GM12865 (cell line): ENCODE data around the gene ARNT2.

ENCODE experiments used
- DNase-seq: peaks from one replicate; pipeline ENCODE4 v3.0.0; 2010; ENCODE audit warnings: low read depth
- H3K4me3 ChIP-seq: 2 replicates; pipeline ENCODE4 v1.5.1; 2011; ENCODE audit warnings: mild to moderate bottlenecking, low read depth, low read length, control low read depth
- TF ChIP-seq, protein P1 (sequence below): IDR thresholded peaks from 2 replicates; pipeline ENCODE4 v1.5.1; 2011; ENCODE audit warnings: low read length, control low read depth, low read depth, inconsistent platforms; ENCODE audit not compliant: insufficient read depth; ENCODE audit errors: missing control alignments

ARNT2 gene

DNA sequence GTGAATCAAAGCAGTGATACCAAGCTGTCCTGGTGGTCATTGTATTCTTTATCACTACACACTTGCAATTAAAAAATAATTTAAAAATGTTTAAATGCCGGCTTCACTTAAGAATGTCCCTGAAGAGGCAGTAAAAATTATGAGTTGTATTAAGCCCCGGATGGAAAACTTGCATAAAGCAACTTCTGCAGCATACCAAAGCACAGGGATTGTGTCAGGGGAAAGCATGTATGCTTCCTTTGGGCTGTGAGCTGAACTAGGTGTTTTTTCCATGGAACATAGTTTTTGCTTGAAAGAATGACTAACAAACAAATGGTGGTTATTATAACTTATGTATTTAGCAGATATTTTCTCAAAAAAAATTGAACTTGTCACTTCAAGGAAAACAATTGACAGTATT, 143.1 kb downstream of the ARNT2 start:
- TF ChIP-seq, protein P1, sequence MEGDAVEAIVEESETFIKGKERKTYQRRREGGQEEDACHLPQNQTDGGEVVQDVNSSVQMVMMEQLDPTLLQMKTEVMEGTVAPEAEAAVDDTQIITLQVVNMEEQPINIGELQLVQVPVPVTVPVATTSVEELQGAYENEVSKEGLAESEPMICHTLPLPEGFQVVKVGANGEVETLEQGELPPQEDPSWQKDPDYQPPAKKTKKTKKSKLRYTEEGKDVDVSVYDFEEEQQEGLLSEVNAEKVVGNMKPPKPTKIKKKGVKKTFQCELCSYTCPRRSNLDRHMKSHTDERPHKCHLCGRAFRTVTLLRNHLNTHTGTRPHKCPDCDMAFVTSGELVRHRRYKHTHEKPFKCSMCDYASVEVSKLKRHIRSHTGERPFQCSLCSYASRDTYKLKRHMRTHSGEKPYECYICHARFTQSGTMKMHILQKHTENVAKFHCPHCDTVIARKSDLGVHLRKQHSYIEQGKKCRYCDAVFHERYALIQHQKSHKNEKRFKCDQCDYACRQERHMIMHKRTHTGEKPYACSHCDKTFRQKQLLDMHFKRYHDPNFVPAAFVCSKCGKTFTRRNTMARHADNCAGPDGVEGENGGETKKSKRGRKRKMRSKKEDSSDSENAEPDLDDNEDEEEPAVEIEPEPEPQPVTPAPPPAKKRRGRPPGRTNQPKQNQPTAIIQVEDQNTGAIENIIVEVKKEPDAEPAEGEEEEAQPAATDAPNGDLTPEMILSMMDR: no peak
- no peak overlapping the region for H3K4me3 ChIP-seq
- DNase-seq: no peak

DNA sequence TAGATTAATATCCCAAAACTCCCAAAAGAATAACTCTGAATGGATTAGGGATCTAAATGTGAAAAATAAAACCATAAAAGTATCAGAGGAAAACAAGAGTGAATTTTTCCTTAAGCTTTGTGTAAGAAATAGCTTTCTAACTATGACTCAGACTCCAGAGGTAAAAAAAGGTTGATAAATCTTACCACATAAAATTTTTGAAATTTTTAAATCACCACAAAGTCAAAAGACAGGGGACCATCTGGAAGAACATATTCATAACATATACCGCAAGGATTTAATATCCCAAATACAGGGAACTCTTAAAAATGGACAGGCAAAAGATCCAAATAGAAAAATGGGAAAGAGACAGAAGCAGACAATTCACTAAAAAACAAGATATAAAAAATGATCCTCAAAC, 145.0 kb downstream of the ARNT2 start:
- TF ChIP-seq, protein P1: no peak
- H3K4me3 ChIP-seq: no peak overlapping the region
- no peak for DNase-seq

DNA sequence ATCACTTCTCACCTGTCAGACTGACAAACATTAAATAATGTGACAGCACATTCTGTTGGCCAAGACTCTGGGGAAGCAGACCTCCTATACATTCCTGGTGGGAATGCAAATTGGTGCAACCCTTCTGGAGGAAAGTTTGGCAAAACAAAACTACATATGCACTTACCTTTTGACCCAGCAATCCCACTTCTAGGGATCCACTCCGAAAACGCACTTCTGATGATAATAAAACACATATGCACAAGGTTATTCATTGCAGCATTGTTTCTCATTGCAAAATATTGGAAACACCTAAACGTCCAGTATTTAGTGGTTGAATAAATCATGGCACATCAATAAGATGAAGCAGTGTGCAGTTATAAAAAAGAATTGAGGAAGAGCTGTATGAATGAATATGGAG, 145.5 kb downstream of the ARNT2 start:
- DNase-seq: no peak
- TF ChIP-seq, protein P1: no peak
- H3K4me3 ChIP-seq: no peak overlapping the region

DNA sequence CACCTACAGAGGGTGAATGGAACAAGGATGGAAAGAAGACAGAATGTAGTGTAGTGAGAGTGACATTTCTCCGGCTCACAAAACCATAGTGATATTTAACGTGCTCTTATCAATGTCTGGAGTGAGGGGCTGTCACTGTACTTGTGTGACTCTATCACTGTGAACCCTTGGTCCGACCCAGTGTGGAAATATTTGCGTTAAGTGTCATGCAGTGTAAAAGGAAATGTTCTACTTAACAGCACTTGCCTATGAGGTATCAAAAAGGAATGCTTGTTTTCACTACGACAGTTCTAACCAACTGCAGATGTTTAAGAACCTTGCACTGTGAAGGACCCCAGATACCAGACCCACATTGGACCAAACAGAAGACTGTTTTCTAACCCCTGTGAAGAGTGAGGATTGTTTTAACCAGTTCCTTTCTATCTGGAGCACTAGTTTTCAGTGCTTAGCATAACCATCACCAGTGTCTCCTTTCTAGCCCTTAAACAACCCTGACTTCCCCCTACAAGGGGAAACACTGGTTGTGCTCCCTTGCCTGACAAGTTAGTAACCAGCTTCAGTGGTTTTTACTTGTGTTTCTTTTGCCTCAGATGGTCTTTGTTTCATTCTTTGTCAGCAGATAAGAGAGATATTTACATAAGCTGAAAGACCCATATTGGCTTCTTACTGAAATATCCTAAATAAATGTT, 146.2 kb downstream of the ARNT2 start:
- H3K4me3 ChIP-seq: no peak overlapping the region
- peak; percentile 49 for DNase-seq
- TF ChIP-seq, protein P1: no peak

DNA sequence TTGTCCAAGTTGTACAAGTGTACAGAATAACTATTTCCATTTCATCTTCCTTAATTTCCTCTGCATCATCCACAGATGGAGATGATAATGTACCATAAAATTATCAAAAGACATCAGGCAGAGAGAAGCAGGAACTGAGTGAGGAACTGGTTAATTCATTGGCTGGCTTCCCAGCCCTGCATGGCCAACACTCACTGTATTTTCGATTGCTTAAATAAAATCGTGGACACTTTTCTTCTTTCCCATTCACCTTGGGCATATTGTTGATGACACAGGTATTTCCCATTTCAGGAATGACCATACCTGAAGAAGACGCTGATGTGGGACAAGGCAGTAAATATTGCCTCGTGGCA, 146.7 kb downstream of the ARNT2 start:
- TF ChIP-seq, protein P1: no peak
- DNase-seq: no peak
- H3K4me3 ChIP-seq: no peak overlapping the region

DNA sequence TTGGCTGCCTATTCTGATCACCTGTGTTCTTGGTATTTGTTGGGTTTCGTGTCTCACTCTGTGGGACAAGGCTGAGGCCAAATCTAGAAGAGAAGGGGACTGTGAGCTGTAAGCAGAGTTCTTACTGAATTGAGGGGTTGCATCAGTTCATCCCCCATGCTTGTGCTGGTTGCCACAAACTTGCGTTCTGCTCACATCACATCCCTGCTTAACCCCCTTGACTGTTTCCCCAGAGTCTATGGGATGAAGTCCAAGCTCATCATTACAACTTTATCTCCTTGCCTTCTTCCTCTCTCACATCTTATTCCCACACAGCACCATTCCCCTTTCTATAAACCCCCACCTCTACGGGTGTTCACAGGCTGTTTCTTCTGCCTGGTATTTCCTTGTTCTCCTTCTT, 147.2 kb downstream of the ARNT2 start:
- TF ChIP-seq, protein P1: no peak
- no peak for DNase-seq
- no peak overlapping the region for H3K4me3 ChIP-seq

DNA sequence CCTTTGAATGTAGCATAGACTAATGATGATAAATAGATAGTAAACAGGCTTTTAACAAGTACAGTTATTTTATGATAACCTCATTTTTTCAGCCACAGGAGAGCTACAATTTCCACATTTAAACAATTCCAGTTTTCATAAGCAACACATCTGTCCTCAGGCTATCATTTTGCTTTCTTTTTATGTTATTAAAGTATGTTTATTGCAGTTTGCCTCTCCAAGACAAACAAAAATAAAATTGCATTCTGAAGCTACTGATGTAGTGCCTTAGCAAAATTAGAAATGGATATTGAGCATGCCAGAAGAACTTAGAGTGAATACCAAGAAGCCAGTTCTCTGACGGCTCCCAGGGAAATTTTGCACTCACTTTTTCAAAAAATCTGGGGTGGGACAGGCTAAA, 150.4 kb downstream of the ARNT2 start:
- DNase-seq: no peak

More for the DNA sequence above, 150.4 kb downstream of the ARNT2 start:
- no peak overlapping the region for H3K4me3 ChIP-seq
- TF ChIP-seq, protein P1: no peak
